ENCODE results near the gene DYNLT1. TPM values are rescaled to one million over a fixed set of nuclear protein-coding genes. Genes with fewer than 3 reads are reported as not detected.
"Not testable (repeated sequence)": the region's sequence is repeated elsewhere in the genome, so short reads cannot be mapped to it uniquely, and the experiment has no call there.

Gene DYNLT1
- total and polyA plus RNA-seq, 12 donors, result 72.4 to 264 (median 126) TPM

DNA sequence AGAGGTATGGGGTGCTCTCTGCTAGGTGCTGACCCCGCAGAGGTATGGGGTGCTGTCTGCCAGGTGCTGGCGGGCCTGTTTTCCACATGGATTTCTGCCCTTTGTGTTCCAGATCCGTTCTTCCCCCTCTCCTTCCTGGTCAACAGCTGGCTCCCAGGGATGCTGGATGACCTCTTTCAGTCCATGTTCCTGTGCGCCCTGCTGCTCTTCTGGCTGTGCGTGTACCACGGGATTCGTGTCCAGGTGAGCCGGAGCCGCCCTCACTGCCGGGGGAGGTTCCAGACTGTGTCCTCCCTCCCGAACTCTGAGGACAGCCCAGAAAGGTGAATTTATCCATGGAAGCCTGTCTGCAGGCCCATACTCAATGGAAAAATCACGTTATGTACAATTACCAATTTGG lies 36.3 kb downstream of the DYNLT1 start:
- WGBS, 4 donors, result 95 to 97% (median 96%) methylated on average over 9 to 12 of the region's 12 CpGs
- intact Hi-C loops (cut with DNase I), result loop anchor here in 1 of 2 donors (10.0 kb wide), 1 partner anchor 383 kb away; no protein-coding TSS in a partner anchor
- no peak for TF ChIP-seq POLR2A (IDR thresholded peaks at IDR 0.05)
- TF ChIP-seq, protein P1, sequence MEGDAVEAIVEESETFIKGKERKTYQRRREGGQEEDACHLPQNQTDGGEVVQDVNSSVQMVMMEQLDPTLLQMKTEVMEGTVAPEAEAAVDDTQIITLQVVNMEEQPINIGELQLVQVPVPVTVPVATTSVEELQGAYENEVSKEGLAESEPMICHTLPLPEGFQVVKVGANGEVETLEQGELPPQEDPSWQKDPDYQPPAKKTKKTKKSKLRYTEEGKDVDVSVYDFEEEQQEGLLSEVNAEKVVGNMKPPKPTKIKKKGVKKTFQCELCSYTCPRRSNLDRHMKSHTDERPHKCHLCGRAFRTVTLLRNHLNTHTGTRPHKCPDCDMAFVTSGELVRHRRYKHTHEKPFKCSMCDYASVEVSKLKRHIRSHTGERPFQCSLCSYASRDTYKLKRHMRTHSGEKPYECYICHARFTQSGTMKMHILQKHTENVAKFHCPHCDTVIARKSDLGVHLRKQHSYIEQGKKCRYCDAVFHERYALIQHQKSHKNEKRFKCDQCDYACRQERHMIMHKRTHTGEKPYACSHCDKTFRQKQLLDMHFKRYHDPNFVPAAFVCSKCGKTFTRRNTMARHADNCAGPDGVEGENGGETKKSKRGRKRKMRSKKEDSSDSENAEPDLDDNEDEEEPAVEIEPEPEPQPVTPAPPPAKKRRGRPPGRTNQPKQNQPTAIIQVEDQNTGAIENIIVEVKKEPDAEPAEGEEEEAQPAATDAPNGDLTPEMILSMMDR (IDR thresholded peaks at IDR 0.05), result no peak
- Histone ChIP-seq H3K4me3 (no peak overlapping the region), H3K27ac (no peak overlapping the region), H3K4me1 (replicated peaks in 1 of 2) (peaks cover 0 to 13% of the 10 kb centered on the region in 2 donors), H3K27me3 (no peaks in the 10 kb centered on the region), H3K9me3 (replicated peaks in 1 of 3) (no peaks in the 10 kb centered on the region), H3K36me3 (replicated peaks in 1 of 2) (peaks cover 0 to 42% of the 10 kb centered on the region in 2 donors)
- DNase-seq, result peak in 1 of 7 donors; percentile 31

DNA sequence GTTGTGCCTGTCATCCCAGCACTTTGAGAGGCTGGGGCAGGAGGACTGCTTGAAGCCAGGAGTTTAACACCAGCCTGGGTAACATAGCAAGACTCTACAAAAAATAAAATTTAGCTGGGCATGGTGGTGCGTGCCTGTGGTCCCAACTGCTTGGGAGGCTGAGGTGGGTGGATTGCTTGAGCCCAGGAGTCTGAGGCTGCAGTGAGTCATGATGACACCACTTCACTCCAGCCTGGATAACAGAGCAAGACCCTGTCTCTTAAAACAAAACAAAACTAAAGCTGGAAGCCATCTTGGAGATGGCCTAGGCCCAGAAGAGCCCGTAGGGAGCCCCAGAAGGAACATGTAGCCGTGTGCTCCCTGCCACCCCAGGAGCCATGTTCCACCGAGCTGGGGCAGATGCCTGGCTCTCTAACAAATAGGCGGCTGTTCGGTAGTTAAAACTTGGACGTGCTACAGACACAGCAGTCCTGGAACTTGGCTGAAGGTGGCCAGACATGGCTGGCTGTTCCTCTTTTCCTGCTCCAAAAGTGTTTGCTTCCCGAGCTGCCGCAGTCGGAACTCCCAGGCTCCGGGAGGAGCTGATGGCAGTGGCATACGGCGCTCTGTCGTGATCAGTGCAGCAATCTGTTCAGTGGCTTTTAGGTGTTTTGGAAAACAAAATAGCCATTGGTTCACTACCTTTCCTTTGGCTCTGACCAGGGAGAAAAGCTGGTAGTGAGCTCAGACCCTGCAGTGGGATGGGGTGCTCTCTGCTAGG lies 37.0 kb downstream of the DYNLT1 start:
- Histone ChIP-seq H3K27ac (no peak overlapping the region), H3K9me3 (replicated peaks in 1 of 3) (no peaks in the 10 kb centered on the region), H3K4me1 (replicated peaks in 1 of 2) (peaks cover 0 to 13% of the 10 kb centered on the region in 2 donors), H3K36me3 (replicated peaks in 1 of 2) (peaks cover 0 to 39% of the 10 kb centered on the region in 2 donors), H3K27me3 (no peaks in the 10 kb centered on the region), H3K4me3 (no peak overlapping the region)
- intact Hi-C loops (cut with DNase I), result loop anchor here in 1 of 2 donors (10.0 kb wide), 1 partner anchor 383 kb away; no protein-coding TSS in a partner anchor
- peak in 1 of 7 donors; percentile 39 for DNase-seq
- 94 to 96% (median 96%) methylated on average over 12 to 14 of the region's 14 CpGs for WGBS, 4 donors
- TF ChIP-seq, protein P1 (IDR thresholded peaks at IDR 0.05), result no peak
- no peak for TF ChIP-seq POLR2A (IDR thresholded peaks at IDR 0.05)

DNA sequence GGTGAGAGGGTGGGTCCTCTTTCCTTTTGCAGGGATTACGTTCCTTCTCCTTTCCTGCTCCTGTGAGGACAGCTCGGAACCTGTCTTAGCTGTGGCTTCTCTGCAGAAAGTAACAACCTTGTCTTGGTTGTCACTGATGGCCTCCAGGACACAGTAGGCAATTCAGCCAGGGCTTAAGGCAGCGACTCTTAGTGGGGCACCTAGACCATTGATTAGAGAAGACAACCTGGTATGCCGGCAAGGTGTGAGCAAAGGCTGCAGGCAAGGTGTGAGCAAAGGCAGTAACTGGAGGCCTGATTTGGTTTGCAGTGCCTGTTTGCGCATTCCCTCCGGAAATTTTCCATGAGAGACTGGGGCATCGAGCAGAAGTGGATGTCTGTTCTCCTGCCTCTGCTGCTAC lies 37.6 kb downstream of the DYNLT1 start:
- H3K4me1 ChIP-seq (replicated peaks in 1 of 2), result peaks cover 0 to 13% of the 10 kb centered on the region in 2 donors
- H3K9me3 ChIP-seq (replicated peaks in 1 of 3), result no peaks in the 10 kb centered on the region
- H3K36me3 ChIP-seq (replicated peaks in 1 of 2), result peaks cover 0 to 39% of the 10 kb centered on the region in 2 donors
- intact Hi-C loops (cut with DNase I), result loop anchor here in 1 of 2 donors (10.0 kb wide), 1 partner anchor 382 kb away; no protein-coding TSS in a partner anchor
- H3K27me3 ChIP-seq, result no peaks in the 10 kb centered on the region
- WGBS, 4 donors, result 91 to 96% (median 95%) methylated on average over 7 of the region's 7 CpGs
- H3K4me3 ChIP-seq, result no peak overlapping the region
- no peak for TF ChIP-seq POLR2A (IDR thresholded peaks at IDR 0.05)
- TF ChIP-seq, protein P1 (IDR thresholded peaks at IDR 0.05), result no peak
- no peak overlapping the region for H3K27ac ChIP-seq
- peak in 1 of 7 donors; percentile 41 for DNase-seq

DNA sequence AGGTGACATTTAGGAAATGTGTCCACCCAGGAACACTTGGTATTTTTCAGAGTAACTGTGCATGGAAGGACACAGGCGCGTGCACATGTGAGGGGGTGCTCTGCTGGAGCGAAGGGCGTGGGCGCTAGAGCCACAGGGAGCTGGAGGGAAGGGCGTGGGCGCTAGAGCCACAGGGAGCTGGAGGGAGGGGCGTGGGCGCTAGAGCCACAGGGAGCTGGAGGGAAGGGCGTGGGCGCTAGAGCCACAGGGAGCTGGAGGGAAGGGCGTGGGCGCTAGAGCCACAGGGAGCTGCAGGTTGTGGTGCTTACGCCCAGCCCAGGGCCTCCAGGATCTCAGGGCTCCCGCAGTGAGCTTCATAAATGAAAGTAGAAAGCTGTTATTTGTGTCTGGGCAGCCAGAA lies 38.5 kb downstream of the DYNLT1 start:
- Histone ChIP-seq H3K4me1 (replicated peaks in 1 of 2) (peaks cover 0 to 13% of the 10 kb centered on the region in 2 donors), H3K36me3 (replicated peaks in 1 of 2) (peaks cover 0 to 39% of the 10 kb centered on the region in 2 donors)
- not testable (repeated sequence) for H3K27me3 ChIP-seq; H3K4me3 ChIP-seq; H3K27ac ChIP-seq; H3K9me3 ChIP-seq (replicated peaks in 1 of 3); DNase-seq
- WGBS, 4 donors, result 82 to 90% (median 85%) methylated on average over 13 to 15 of the region's 15 CpGs
- intact Hi-C loops (cut with DNase I), result loop anchor here in 1 of 2 donors (10.0 kb wide), 1 partner anchor 381 kb away; no protein-coding TSS in a partner anchor

Measured in adrenal gland (tissue), 12 donors.